ENCODE data around the gene ASZ1. TPM values are rescaled to one million over a fixed set of nuclear protein-coding genes. Genes with fewer than 3 reads are reported as not detected.

ASZ1 gene
- total RNA-seq, 1 experiment from 2014 or later: not detected

DNA sequence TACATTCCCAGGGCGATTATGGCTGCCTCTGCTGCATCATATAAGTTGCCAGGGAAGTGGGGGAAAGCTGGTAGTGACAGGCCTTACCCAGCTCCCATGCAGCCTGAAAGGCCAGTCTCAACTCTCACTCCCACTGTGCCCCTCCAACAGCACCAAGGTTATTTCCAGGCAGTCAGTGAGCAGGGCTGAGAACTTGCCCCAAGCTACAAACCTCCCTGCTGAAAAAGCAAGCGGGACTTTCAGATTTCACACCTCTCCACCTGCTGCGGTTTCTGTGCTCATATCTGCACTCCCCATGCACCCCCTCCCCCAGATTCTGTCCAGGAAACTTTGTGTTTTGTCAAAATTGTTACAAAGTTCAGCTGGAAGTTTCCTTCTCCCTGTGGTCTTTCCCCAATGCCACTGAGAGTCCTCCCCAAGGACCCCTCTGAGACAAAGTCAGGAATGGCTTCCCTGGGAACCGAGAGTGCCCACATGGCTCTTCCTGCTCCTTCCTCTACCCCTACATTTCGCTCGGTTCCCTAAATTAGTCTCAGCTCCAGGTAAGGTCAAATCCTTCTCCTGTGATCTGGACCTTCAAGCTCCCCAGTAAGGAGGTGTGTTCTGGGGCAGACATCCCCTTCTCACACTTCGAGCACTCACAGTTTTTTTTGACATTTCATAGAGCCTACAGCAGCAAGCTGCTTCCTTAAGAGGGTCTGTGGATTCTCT is 79.2 kb downstream of the ASZ1 start:
- intact Hi-C loops (cut with micrococcal nuclease): no loop called here
- Histone ChIP-seq H3K4me1 (ENCODE audit: control insufficient read depth in 1 of 2, insufficient read depth in 2 of 2, low read length in 2 of 2) (peaks cover 2 to 11% of the 10 kb centered on the region in 2 experiments; a peak in 2 of 4 replicates), H3K9me2 (ENCODE audit: insufficient read depth) (no peaks in the 10 kb centered on the region), H3K27ac (ENCODE audit: low read depth, low read length) (no peak overlapping the region), H3K4me3 (replicated peaks in 1 of 2; ENCODE audit: low read depth in 1 of 2, low read length in 2 of 2) (no peak overlapping the region), H3K9me3 (ENCODE audit: control insufficient read depth in 1 of 2, insufficient read depth in 1 of 2, low read depth in 1 of 2, low read length in 2 of 2) (no peaks in the 10 kb centered on the region), H3K9ac (ENCODE audit: low read length) (no peak overlapping the region), H3K79me2 (ENCODE audit: insufficient read depth, low read length) (no peaks in the 10 kb centered on the region), H2AFZ (ENCODE audit: low read depth, low read length, poor library complexity, severe bottlenecking) (no peak overlapping the region), H3K27me3 (ENCODE audit: insufficient read depth, low read length) (no peaks in the 10 kb centered on the region), H3K36me3 (ENCODE audit: control insufficient read depth in 1 of 2, insufficient read depth in 2 of 2, low read length in 2 of 2) (no peaks in the 10 kb centered on the region), H3K4me2 (ENCODE audit: low read length) (no peak overlapping the region), H4K20me1 (ENCODE audit: insufficient read depth) (no peaks in the 10 kb centered on the region)
- ChIA-PET CTCF (no interaction called here), RAD21 (ENCODE audit: low non-redundant PET in 1 of 2, low total read pairs in 2 of 2, uncharacterized antibody in 2 of 2, unreplicated experiment in 2 of 2) (no interaction called here), POLR2A (no interaction called here)
- DNase-seq (ENCODE audit: low read depth, low spot score): no peak
- BruUV-seq (replicated peaks): no TSS peak
- TF ChIP-seq JUND (IDR thresholded peaks at IDR 0.05): no peak
- TF ChIP-seq, protein P1, sequence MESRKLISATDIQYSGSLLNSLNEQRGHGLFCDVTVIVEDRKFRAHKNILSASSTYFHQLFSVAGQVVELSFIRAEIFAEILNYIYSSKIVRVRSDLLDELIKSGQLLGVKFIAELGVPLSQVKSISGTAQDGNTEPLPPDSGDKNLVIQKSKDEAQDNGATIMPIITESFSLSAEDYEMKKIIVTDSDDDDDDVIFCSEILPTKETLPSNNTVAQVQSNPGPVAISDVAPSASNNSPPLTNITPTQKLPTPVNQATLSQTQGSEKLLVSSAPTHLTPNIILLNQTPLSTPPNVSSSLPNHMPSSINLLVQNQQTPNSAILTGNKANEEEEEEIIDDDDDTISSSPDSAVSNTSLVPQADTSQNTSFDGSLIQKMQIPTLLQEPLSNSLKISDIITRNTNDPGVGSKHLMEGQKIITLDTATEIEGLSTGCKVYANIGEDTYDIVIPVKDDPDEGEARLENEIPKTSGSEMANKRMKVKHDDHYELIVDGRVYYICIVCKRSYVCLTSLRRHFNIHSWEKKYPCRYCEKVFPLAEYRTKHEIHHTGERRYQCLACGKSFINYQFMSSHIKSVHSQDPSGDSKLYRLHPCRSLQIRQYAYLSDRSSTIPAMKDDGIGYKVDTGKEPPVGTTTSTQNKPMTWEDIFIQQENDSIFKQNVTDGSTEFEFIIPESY (IDR thresholded peaks at IDR 0.05; ENCODE audit: extremely low read depth, insufficient replicate concordance, low read length): no peak
- no peak for TF ChIP-seq SRF (IDR thresholded peaks at IDR 0.05; ENCODE audit: low read depth)
- no peak for TF ChIP-seq EGR1 (IDR thresholded peaks at IDR 0.05; ENCODE audit: low read depth)
- ATAC-seq: no peak

DNA sequence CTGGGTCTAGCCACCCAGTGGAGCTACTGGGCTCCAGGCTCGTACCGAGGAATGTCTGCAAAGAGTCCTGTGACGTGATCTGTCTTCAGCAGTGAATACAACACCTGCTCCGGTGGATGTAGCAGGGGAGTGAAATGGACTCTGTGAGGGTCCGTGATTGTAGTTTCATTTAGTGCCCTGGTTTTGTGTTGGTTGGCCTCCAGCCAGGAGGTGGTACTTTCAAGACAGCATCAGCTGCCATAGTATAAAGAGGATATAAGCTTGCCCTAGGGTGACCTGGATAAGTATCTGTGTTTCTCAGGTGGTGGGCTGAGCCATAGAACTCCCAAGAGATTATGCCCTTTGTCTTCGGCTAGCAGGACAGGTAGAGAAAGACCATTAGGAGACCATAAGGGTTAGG is 79.8 kb downstream of the ASZ1 start:
- H3K9me3 ChIP-seq (ENCODE audit: control insufficient read depth in 1 of 2, insufficient read depth in 1 of 2, low read depth in 1 of 2, low read length in 2 of 2): no peaks in the 10 kb centered on the region
- no peak for DNase-seq (ENCODE audit: low read depth, low spot score)
- BruUV-seq (replicated peaks): no TSS peak
- RAD21 ChIA-PET (ENCODE audit: low non-redundant PET in 1 of 2, low total read pairs in 2 of 2, uncharacterized antibody in 2 of 2, unreplicated experiment in 2 of 2): no interaction called here
- no peak overlapping the region for H3K27ac ChIP-seq (ENCODE audit: low read depth, low read length)
- TF ChIP-seq EZH2 (IDR thresholded peaks at IDR 0.05) (no peak), POLR2AphosphoS5 (IDR thresholded peaks at IDR 0.05; ENCODE audit: low read depth, low read length) (no peak), EGR1 (IDR thresholded peaks at IDR 0.05; ENCODE audit: low read depth) (no peak), ZFX (IDR thresholded peaks at IDR 0.05) (no peak)
- TF ChIP-seq, protein P2, sequence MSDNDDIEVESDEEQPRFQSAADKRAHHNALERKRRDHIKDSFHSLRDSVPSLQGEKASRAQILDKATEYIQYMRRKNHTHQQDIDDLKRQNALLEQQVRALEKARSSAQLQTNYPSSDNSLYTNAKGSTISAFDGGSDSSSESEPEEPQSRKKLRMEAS (IDR thresholded peaks at IDR 0.05): no peak
- no peak overlapping the region for H2AFZ ChIP-seq (ENCODE audit: low read depth, low read length, poor library complexity, severe bottlenecking)
- no peaks in the 10 kb centered on the region for H3K9me2 ChIP-seq (ENCODE audit: insufficient read depth)
- peaks cover 2 to 11% of the 10 kb centered on the region in 2 experiments; a peak in 2 of 4 replicates for H3K4me1 ChIP-seq (ENCODE audit: control insufficient read depth in 1 of 2, insufficient read depth in 2 of 2, low read length in 2 of 2)
- H3K36me3 ChIP-seq (ENCODE audit: control insufficient read depth in 1 of 2, insufficient read depth in 2 of 2, low read length in 2 of 2): no peaks in the 10 kb centered on the region
- intact Hi-C loops (cut with micrococcal nuclease): no loop called here
- H3K27me3 ChIP-seq (ENCODE audit: insufficient read depth, low read length): no peaks in the 10 kb centered on the region
- H3K9ac ChIP-seq (ENCODE audit: low read length): no peak overlapping the region
- H3K79me2 ChIP-seq (ENCODE audit: insufficient read depth, low read length): no peaks in the 10 kb centered on the region
- no peak for ATAC-seq
- H3K4me3 ChIP-seq (replicated peaks in 1 of 2; ENCODE audit: low read depth in 1 of 2, low read length in 2 of 2): no peak overlapping the region
- H3K4me2 ChIP-seq (ENCODE audit: low read length): no peak overlapping the region
- H4K20me1 ChIP-seq (ENCODE audit: insufficient read depth): no peaks in the 10 kb centered on the region
- POLR2A ChIA-PET: no interaction called here
- CTCF ChIA-PET: no interaction called here

Data from HCT116 (cell line).